Esophagus squamous epithelium (tissue), 5 donors: ENCODE data around the gene ITIH5. TPM values are rescaled to one million over a fixed set of nuclear protein-coding genes. Genes with fewer than 3 reads are reported as not detected.

ENCODE experiments used
- DNase-seq: peaks from one replicate; lab custom pipeline; 2025; lab: John Stamatoyannopoulos, UW
- H3K27ac ChIP-seq, 4 donors: fragments of 200-600 bp; sonication (generic); one replicate each; pipeline ENCODE4 v1.5.1; 2016 to 2019; ENCODE audit warnings: mild to moderate bottlenecking in 1 of 4
- H3K27me3 ChIP-seq, 4 donors: fragments of 200-600 bp; sonication (generic); 1 replicate in 3 of 4; 2 replicates in 1 of 4; pipeline versions ENCODE4 v1.5.1 to v1.6.0; 2017 to 2021; ENCODE audit warnings: antibody characterized with exemption in 1 of 4
- H3K36me3 ChIP-seq, 3 donors: fragments of 200-600 bp; sonication (generic); one replicate each; pipeline ENCODE4 v1.5.1; 2016 to 2019
- H3K4me1 ChIP-seq, 3 donors: fragments of 200-600 bp; sonication (generic); one replicate each; pipeline ENCODE4 v1.5.1; 2017 to 2019
- H3K4me3 ChIP-seq, 4 donors: fragments of 200-600 bp; sonication (generic); 1 replicate in 3 of 4; 2 replicates in 1 of 4; pipeline ENCODE4 v1.5.1; 2016 to 2019; ENCODE audit warnings: mild to moderate bottlenecking in 2 of 4, moderate library complexity in 1 of 4
- H3K9me3 ChIP-seq, 3 donors: fragments of 200-600 bp; sonication (generic); one replicate each; pipeline ENCODE4 v1.5.1; 2016 to 2019
- POLR2A ChIP-seq, 4 donors: fragments of 450-650 bp; IDR thresholded peaks; one replicate each; pipeline ENCODE4 v1.6.1; 2017; ENCODE audit warnings: antibody characterized with exemption in 4 of 4, mild to moderate bottlenecking in 4 of 4, moderate library complexity in 3 of 4
- WGBS, 2 donors: methylation state at CpG; one replicate each; pipeline ENCODE4 v1.1.5; 2018; 5-methylcytosine and 5-hydroxymethylcytosine counted together
- intact Hi-C: fragments of 100-400 bp; cut with DNase I; formaldehyde crosslinking; loops from one replicate; pipeline ENCODE4 v1.15.0; 2022
- total RNA-seq, 4 donors: library from RNA; depleted of rRNA; stranded (reverse); fragments of >200 nt; gene quantifications; one replicate each; pipeline ENCODE4 v1.1.0, GENCODE V29; 2016
- TF ChIP-seq, protein P1 (sequence below), 6 experiments: fragments of 450-650 bp in 4 of 6; fragments of 200-600 bp in 2 of 6; sonication (generic) in 2 of 6; IDR thresholded peaks; one replicate each; pipeline ENCODE4 v1.5.1; 2016 to 2019; ENCODE audit warnings: antibody characterized with exemption in 6 of 6, mild to moderate bottlenecking in 4 of 6, moderate library complexity in 4 of 6
- donor health status: DM: yes; HTN: yes; CAD: no.

ITIH5 gene
- total RNA-seq, 4 donors from 2014 or later, result 2.2 to 21.4 (median 3.3) TPM

- no peaks in the 10 kb centered on the region for H3K9me3 ChIP-seq
- H3K4me3 ChIP-seq, result no peak overlapping the region
- H3K27me3 ChIP-seq, result no peaks in the 10 kb centered on the region
- H3K4me1 ChIP-seq, result peaks cover 0 to 17% (median 0%) of the 10 kb centered on the region in 3 donors
- no peak for DNase-seq
- 21 to 31% methylated on average over 3 of the region's 3 CpGs for WGBS, 2 donors
- intact Hi-C loops, result no loop called here
- no peaks in the 10 kb centered on the region for H3K36me3 ChIP-seq
- H3K27ac ChIP-seq, result peak overlapping the region in 1 of 4 donors; percentile 5
- no peak for TF ChIP-seq POLR2A (IDR thresholded peaks at IDR 0.05)
- TF ChIP-seq, protein P1, sequence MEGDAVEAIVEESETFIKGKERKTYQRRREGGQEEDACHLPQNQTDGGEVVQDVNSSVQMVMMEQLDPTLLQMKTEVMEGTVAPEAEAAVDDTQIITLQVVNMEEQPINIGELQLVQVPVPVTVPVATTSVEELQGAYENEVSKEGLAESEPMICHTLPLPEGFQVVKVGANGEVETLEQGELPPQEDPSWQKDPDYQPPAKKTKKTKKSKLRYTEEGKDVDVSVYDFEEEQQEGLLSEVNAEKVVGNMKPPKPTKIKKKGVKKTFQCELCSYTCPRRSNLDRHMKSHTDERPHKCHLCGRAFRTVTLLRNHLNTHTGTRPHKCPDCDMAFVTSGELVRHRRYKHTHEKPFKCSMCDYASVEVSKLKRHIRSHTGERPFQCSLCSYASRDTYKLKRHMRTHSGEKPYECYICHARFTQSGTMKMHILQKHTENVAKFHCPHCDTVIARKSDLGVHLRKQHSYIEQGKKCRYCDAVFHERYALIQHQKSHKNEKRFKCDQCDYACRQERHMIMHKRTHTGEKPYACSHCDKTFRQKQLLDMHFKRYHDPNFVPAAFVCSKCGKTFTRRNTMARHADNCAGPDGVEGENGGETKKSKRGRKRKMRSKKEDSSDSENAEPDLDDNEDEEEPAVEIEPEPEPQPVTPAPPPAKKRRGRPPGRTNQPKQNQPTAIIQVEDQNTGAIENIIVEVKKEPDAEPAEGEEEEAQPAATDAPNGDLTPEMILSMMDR (IDR thresholded peaks at IDR 0.05), result no peak
Observed at GRCh38 chr10:7598771-7599170, 68.0 kb downstream of the ITIH5 start.

- 87 to 89% methylated on average over 2 to 5 of the region's 6 CpGs for WGBS, 2 donors
- H3K4me3 ChIP-seq, result no peak overlapping the region
- intact Hi-C loops, result no loop called here
- no peak overlapping the region for H3K27ac ChIP-seq
- DNase-seq, result no peak
- no peak for TF ChIP-seq POLR2A (IDR thresholded peaks at IDR 0.05)
- TF ChIP-seq, protein P1 (IDR thresholded peaks at IDR 0.05), result no peak
- H3K4me1 ChIP-seq, result peaks cover 0 to 27% (median 4%) of the 10 kb centered on the region in 3 donors
- no peaks in the 10 kb centered on the region for H3K9me3 ChIP-seq
- no peaks in the 10 kb centered on the region for H3K27me3 ChIP-seq
- no peaks in the 10 kb centered on the region for H3K36me3 ChIP-seq
Observed at GRCh38 chr10:7596356-7596755, 70.4 kb downstream of the ITIH5 start.

DNA sequence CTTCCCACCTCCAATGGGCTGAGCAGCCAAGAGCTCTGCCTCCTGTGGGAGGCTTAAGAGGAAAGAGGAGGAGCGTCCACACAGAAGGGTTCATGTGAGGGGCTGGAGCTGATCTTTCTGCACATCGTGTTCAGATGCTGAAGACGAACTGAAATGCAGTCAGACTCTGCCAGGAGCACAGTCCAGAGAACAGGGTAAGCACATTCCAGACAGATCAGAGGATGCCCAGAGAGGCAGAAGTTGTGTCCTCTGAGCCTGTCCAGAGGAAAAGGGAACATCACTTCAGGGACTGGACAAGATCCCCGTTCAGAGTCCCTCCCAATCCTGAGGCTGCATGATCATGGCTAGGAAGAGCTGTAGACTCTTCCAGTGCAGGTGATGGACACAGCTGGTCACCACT, 72.9 kb downstream of the ITIH5 start:
- no peaks in the 10 kb centered on the region for H3K36me3 ChIP-seq
- DNase-seq, result no peak
- 63 to 80% methylated on average over 3 of the region's 4 CpGs for WGBS, 2 donors
- no peak overlapping the region for H3K4me3 ChIP-seq
- no peaks in the 10 kb centered on the region for H3K9me3 ChIP-seq
- peak overlapping the region in 3 of 4 donors; percentile 53 to 60 (median 57) for H3K27ac ChIP-seq
- intact Hi-C loops, result no loop called here
- H3K4me1 ChIP-seq, result peaks cover 0 to 18% (median 4%) of the 10 kb centered on the region in 3 donors
- no peaks in the 10 kb centered on the region for H3K27me3 ChIP-seq
- TF ChIP-seq POLR2A (IDR thresholded peaks at IDR 0.05), result no peak

GRCh38 chr10:7593063-7593462, 73.7 kb downstream of the ITIH5 start:
- Histone ChIP-seq H3K9me3 (no peaks in the 10 kb centered on the region), H3K27me3 (no peaks in the 10 kb centered on the region), H3K27ac (peak overlapping the region; percentile 61 to 83 (median 64)), H3K4me1 (peaks cover 0 to 18% (median 4%) of the 10 kb centered on the region in 3 donors), H3K4me3 (no peak overlapping the region), H3K36me3 (no peaks in the 10 kb centered on the region)
- intact Hi-C loops, result no loop called here
- DNase-seq, result no peak
- TF ChIP-seq, protein P1 (IDR thresholded peaks at IDR 0.05), result no peak
- no peak for TF ChIP-seq POLR2A (IDR thresholded peaks at IDR 0.05)
- 10 to 60% methylated on average over 1 to 4 of the region's 4 CpGs for WGBS, 2 donors

- Histone ChIP-seq H3K27me3 (no peaks in the 10 kb centered on the region), H3K36me3 (no peaks in the 10 kb centered on the region), H3K9me3 (no peaks in the 10 kb centered on the region), H3K4me3 (no peak overlapping the region), H3K4me1 (peaks cover 0 to 18% (median 4%) of the 10 kb centered on the region in 3 donors), H3K27ac (peak overlapping the region; percentile 61 to 83 (median 64))
- no peak for DNase-seq
- intact Hi-C loops, result no loop called here
- 71% methylated on average over 2 of the region's 5 CpGs; no CpG with 5 or more reads in 1 of the 2 donors for WGBS, 2 donors
- TF ChIP-seq, protein P1 (IDR thresholded peaks at IDR 0.05), result no peak
- TF ChIP-seq POLR2A (IDR thresholded peaks at IDR 0.05), result no peak
Observed at GRCh38 chr10:7592627-7593026, 74.1 kb downstream of the ITIH5 start.

DNA sequence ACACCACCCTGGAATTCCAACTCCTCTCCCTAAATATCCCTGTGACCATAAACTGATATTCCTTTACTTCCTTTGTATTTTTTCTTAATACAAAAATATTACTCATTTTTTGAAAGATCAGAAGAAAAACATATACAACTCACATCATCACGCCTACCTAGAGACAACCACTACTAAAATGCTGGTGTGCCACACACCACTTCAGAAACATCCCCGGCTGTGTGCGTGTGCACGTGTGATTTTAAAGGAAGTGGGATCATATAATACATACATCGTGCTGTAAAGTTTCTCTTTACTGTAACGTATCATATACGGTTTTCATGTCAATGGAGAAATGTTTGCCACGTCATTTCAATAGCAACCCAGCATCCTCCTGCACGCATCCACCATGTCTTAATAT, 76.5 kb downstream of the ITIH5 start:
- Histone ChIP-seq H3K27ac (no peak overlapping the region), H3K9me3 (no peaks in the 10 kb centered on the region), H3K4me1 (peaks cover 0 to 18% (median 4%) of the 10 kb centered on the region in 3 donors), H3K36me3 (no peaks in the 10 kb centered on the region), H3K4me3 (no peak overlapping the region), H3K27me3 (no peaks in the 10 kb centered on the region)
- no peak for DNase-seq
- intact Hi-C loops, result no loop called here
- WGBS, 2 donors, result 81 to 90% methylated on average over 9 of the region's 9 CpGs
- TF ChIP-seq, protein P1 (IDR thresholded peaks at IDR 0.05), result no peak
- TF ChIP-seq POLR2A (IDR thresholded peaks at IDR 0.05), result no peak
